Ammon's horn (tissue), 1 donor: Measurements from ENCODE around the gene STMP1.

Experiments used
- DNase-seq: peaks from one replicate; pipeline ENCODE4 v3.0.0-alpha.2; 2016; ENCODE audit warnings: low spot score

Gene STMP1

GRCh38 chr7:135721198-135721820 is 59.0 kb downstream of the STMP1 start:
- no peak for DNase-seq

GRCh38 chr7:135723411-135723810 is 61.1 kb downstream of the STMP1 start:
- DNase-seq: no peak
